Astrocyte of the hippocampus (primary cell): Measurements from ENCODE around the gene NDUFB10.
A peak's percentile ranks its signal among the peaks of the same experiment; 100 is the strongest.

Experiments
- DNase-seq: peaks from one replicate; pipeline ENCODE4 v3.0.0; 2011; ENCODE audit warnings: low read depth, low spot score

NDUFB10 gene

GRCh38 chr16:2001456-2002355 lies 42.4 kb downstream of the NDUFB10 start:
- DNase-seq: no peak

DNA sequence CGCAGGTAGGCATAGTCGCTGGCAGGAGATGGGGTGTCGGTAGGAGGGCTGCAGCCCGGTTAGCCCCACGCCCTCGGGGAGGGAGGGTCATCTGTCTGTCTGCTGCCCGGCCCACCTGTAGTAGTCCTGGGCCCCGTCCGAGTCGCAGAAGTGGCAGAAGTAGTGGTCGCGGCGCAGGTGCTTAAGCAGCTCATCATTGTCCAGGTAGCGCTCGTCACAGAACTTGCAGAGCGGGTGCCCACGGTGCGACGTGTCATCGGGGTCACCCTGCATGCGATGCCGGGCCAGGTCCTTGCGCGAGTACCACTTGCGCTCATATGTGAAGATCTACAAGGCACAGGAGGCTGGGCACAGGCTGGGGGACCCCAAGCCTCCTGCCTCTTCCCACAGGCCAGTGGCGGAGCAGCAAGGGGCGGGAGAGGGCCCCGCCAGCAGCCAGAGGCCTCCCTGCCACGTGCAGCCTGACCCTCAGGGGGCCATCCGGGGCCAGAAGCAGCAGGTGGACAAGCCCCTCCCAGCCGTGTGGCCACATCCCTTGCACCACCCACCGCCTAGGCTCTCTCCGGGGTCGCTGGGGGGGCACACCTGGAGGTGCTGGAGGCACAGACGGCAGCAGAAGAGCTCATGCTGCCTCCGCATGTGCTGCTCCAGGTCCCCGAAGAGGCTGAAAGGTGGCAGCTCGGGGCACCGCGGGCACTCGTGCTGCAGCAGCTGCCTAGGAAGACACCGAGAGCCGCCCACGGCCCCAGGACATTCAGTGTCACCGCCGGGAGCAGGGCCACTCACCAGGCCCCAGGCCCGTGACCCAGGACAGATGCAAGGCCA lies 43.3 kb downstream of the NDUFB10 start:
- no peak for DNase-seq

DNA sequence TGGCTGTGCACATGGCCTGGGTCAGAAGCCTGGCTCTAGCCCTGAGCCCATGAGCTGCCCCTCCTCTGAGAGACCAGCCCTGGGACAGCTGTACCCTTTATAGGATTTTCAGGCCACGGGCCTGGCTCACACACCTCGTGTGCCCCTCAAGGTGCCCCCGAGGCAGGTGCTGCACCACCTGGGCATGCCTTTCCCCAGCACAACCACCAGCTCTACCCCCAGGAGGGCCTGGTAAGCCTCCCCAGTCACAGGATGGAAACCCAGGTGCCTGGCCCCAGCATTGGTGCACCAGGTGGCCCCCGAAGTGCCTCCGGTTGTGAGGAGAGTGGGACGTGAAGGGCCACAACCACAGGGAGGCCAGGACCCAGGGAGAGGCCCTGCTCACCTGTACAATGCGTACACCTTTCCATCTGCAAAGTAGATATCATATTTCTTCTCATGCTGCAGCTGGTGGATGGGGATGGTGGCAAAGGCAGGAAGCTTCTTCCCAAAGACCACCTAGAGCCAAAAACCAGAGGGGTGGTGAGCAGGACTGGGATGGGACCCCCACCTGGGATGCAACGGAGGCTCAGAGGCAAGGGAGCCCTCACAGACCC lies 44.0 kb downstream of the NDUFB10 start:
- DNase-seq: no peak

GRCh38 chr16:2003827-2004641 lies 44.7 kb downstream of the NDUFB10 start:
- peak; percentile 92 for DNase-seq

- DNase-seq: no peak
These were observed 45.6 kb downstream of the NDUFB10 start for GRCh38 chr16:2004795-2005517.

DNA sequence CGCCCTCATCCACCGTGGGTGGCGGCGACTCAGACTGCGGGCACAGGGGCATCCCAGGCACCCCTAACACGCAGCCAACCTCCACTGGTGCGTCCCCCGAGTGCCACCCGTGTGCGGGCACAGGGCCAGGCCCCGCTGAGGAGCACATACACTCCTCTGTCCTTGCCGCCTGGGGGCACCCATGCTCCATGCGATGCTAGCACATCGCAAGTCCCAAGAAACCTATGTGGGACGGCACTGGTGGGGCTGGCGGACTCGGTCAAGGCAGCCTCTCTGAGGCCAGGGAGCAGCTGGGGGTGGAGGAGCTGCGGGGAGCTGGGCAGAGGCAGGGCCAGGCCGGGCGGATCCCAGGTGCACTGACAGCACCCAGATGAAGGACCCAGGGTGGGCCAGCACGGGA lies 46.3 kb downstream of the NDUFB10 start:
- no peak for DNase-seq

DNA sequence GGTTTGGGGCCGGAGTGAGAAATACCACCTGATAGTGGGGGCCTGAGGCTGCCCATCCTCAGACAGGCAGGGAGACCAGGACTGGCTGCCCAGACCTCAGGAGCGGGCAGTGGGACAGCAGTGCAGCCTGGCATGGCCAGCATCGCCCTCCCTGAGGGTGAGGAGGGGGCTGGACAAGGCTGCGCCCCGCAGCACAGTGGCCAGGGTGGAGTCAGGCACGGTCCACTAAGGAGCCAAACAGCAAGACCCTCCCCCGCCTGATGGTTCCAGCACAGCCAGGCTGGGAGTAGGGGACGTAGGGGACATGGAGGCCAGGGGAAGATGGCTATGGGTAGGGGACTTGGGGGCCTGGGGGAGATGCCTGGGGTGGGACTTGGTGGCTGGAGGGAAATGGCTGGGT lies 47.0 kb downstream of the NDUFB10 start:
- no peak for DNase-seq

GRCh38 chr16:2007081-2007836 lies 47.9 kb downstream of the NDUFB10 start:
- no peak for DNase-seq

DNA sequence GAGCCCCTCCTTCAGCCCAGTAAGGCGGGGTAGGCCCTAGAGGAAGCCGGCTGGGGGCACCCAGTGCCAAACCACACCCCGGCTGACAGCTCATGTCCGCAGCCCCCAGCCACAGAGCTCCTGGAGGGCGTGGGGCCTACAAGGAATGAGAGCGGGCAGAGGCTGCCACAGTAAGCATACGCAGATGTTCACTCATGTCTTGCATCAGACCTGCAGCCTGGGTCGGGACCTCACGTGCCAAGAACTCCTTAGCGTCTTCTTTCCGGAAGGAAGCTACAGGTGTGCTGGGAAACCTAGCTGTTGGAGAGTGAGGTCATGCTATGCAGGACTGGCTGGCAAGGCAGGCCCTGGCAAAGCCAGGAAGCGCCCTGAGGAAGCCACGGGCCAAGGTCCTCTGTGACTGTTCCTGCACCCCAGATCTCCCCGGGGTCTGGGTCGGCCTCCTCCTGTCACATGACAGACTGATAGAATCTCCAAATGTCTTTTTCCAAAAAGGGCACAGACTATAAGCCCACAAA lies 48.7 kb downstream of the NDUFB10 start:
- no peak for DNase-seq

DNA sequence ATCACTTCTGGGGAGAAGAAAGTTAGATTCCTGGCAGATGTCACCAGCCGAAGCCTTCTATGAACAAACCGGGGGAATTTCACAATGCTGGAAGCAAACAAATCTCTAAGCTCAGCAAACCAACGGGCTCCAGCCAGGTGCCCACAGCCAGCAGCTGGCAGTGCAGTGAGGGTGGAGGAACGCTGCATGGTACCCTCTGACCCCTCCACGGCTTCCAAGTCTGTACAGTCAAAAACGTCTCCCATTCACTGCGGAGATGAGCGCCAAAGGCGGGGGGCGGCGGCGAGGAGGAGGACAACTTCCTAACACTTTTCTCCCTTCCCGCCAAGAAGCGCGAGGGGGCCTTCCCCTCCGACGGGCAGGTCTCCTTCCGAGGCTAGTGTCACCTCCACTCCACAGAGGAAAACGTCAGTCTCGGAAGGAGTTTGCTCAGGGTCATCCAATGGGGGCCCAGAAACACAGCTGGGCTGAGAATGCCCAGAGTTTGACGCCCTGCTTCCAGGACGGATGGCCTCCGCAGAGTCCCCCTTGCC lies 49.4 kb downstream of the NDUFB10 start:
- DNase-seq: no peak

- no peak for DNase-seq
These were observed 49.9 kb downstream of the NDUFB10 start for GRCh38 chr16:2009164-2009711.

GRCh38 chr16:2009791-2010510 lies 50.6 kb downstream of the NDUFB10 start, which contains the start of gene ZNF598:
Gene ZNF598 (minus strand): TSS chr16:2009821.
- DNase-seq: peak; percentile 96
